MM.1S (cell line): Measurements from ENCODE around the gene ARHGAP35.

Experiments used
- EZH2 ChIP-seq: fragments of 300-600 bp; sonication (generic); optimal IDR thresholded peaks from 2 replicates; pipeline ENCODE3; 2017; ENCODE audit warnings: low read depth, mild to moderate bottlenecking, antibody characterized with exemption, low read length, mixed read lengths
- EZH2phosphoT487 ChIP-seq: fragments of 300-600 bp; sonication (generic); IDR thresholded peaks from 2 replicates; pipeline ENCODE4 v1.6.1; 2018; ENCODE audit warnings: antibody characterized with exemption, low read length
- TF ChIP-seq, protein P1 (sequence below): fragments of 300-600 bp; sonication (generic); IDR thresholded peaks from 2 replicates; pipeline ENCODE4 v1.5.1; 2016; ENCODE audit warnings: antibody characterized with exemption, low read length, mixed read lengths

DNA sequence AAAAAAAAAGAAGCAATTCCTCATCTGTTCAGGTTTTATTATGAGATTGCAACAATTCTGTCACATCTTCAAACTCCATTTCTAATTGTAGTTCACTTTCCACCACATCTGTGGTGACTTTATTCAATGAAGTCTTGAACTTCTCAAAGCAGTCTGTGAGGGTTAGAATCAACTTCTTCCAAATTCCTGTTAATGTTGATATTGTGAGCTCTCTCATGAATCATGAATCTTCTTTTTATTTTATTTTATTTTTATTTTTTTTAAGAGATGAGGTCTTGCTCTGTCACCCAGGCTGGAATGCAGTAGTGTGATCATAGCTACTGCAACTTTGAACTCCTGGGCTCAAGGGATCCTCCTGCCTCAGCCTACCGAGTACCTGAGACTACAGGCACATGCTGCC lies 19.6 kb downstream of the ARHGAP35 start:
- TF ChIP-seq, protein P1, sequence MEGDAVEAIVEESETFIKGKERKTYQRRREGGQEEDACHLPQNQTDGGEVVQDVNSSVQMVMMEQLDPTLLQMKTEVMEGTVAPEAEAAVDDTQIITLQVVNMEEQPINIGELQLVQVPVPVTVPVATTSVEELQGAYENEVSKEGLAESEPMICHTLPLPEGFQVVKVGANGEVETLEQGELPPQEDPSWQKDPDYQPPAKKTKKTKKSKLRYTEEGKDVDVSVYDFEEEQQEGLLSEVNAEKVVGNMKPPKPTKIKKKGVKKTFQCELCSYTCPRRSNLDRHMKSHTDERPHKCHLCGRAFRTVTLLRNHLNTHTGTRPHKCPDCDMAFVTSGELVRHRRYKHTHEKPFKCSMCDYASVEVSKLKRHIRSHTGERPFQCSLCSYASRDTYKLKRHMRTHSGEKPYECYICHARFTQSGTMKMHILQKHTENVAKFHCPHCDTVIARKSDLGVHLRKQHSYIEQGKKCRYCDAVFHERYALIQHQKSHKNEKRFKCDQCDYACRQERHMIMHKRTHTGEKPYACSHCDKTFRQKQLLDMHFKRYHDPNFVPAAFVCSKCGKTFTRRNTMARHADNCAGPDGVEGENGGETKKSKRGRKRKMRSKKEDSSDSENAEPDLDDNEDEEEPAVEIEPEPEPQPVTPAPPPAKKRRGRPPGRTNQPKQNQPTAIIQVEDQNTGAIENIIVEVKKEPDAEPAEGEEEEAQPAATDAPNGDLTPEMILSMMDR = no peak
- no peak for TF ChIP-seq EZH2
- no peak for TF ChIP-seq EZH2phosphoT487
